HG03432 (cell line): ENCODE data around the gene RGS11.
"Not testable (repeated sequence)": the region's sequence is repeated elsewhere in the genome, so short reads cannot be mapped to it uniquely, and the experiment has no call there.

Experiments used
- ATAC-seq: cut with Tn5 transposase; IDR thresholded peaks from one replicate; pipeline ENCODE4 v1.9.1; 2021; ENCODE audit warnings: mild to moderate bottlenecking, moderate library complexity; ENCODE audit not compliant: unreplicated experiment

RGS11 gene

GRCh38 chr16:234468-235305 is 41.1 kb downstream of the RGS11 start, which contains the start of gene FAM234A:
Gene FAM234A, plus strand, starts transcription at chr16:234821. Its CDS starts 19,593 bp downstream, at chr16:254414.
- ATAC-seq: peak; percentile 82

- ATAC-seq: no peak
Measured at GRCh38 chr16:230949-231348, 44.8 kb downstream of the RGS11 start.

- not testable (repeated sequence) for ATAC-seq
Measured at GRCh38 chr16:230351-230750, 45.4 kb downstream of the RGS11 start.

- no peak for ATAC-seq
Measured at GRCh38 chr16:229731-230281, 45.9 kb downstream of the RGS11 start.

GRCh38 chr16:228852-229730 is 46.7 kb downstream of the RGS11 start, which contains the start of gene LUC7L:
Gene LUC7L, minus strand, starts transcription at chr16:229449. Its CDS starts 110 bp downstream, at chr16:229339.
- peak; percentile 86 for ATAC-seq

GRCh38 chr16:228151-228851 is 47.4 kb downstream of the RGS11 start:
- no peak for ATAC-seq

GRCh38 chr16:220021-220420 is 55.7 kb downstream of the RGS11 start:
- no peak for ATAC-seq
